MCF 10A (cell line): ENCODE data around the gene PSMC5. TPM values are rescaled to one million over a fixed set of nuclear protein-coding genes. Genes with fewer than 3 reads are reported as not detected.
A peak's percentile ranks its signal among the peaks of the same experiment; 100 is the strongest.

Source experiments
- BruUV-seq: library from RNA; stranded (reverse); fragments of 400-500 nt; replicated peaks from 2 replicates; lab custom pipeline; 2021; lab: Mats Ljungman, UMichigan
- CTCF ChIA-PET: fragments of 300-600 bp; sonication (Branson Sonifier 250); formaldehyde crosslinking; extraction: SDS; loops from one replicate; lab custom pipeline; 2021; ENCODE audit warnings: antibody characterized with exemption, inconsistent platforms; lab: Yijun Ruan, JAX
- POLR2A ChIA-PET: fragments of 300-600, 350-650 bp; sonication (Branson Sonifier 250); formaldehyde crosslinking; extraction: SDS; loops from one replicate; lab custom pipeline; 2020; ENCODE audit warnings: antibody characterized with exemption, inconsistent platforms; lab: Yijun Ruan, JAX
- DNase-seq: peaks from one replicate; pipeline ENCODE4 v3.0.0-alpha.2; 2018; ENCODE audit not compliant: unreplicated experiment
- H3K27ac Mint-ChIP-seq: one replicate; pipeline ENCODE4 v1.8.0; 2022; ENCODE audit warnings: mild to moderate bottlenecking, low read depth, mixed read lengths; ENCODE audit not compliant: unreplicated experiment
- H3K27me3 Mint-ChIP-seq: one replicate; pipeline ENCODE4 v1.8.0; 2022; ENCODE audit warnings: mixed read lengths; ENCODE audit not compliant: insufficient read depth, unreplicated experiment
- H3K36me3 Mint-ChIP-seq: one replicate; pipeline ENCODE4 v1.8.0; 2022; ENCODE audit warnings: mild to moderate bottlenecking, moderate library complexity, mixed read lengths; ENCODE audit not compliant: insufficient read depth, unreplicated experiment
- H3K4me1 Mint-ChIP-seq: one replicate; pipeline ENCODE4 v1.8.0; 2022; ENCODE audit warnings: mixed read lengths; ENCODE audit not compliant: insufficient read depth, unreplicated experiment
- H3K4me3 Mint-ChIP-seq: one replicate; pipeline ENCODE4 v1.8.0; 2022; ENCODE audit warnings: mild to moderate bottlenecking, moderate library complexity, mixed read lengths; ENCODE audit not compliant: unreplicated experiment
- H3K9me3 Mint-ChIP-seq: one replicate; pipeline ENCODE4 v1.8.0; 2022; ENCODE audit warnings: mixed read lengths; ENCODE audit not compliant: unreplicated experiment
- intact Hi-C: fragments of 100-400 bp; cut with micrococcal nuclease; formaldehyde crosslinking; loops from 2 replicates; pipeline ENCODE4 v1.14.1; 2022
- total RNA-seq: library from RNA; stranded (reverse); gene quantifications from 2 replicates; pipeline ENCODE4 v1.2.3, GENCODE V29; 2022
- TF ChIP-seq, protein P1 (sequence below): fragments of 200-600 bp; IDR thresholded peaks from one replicate; pipeline ENCODE4 v1.8.0; 2022; ENCODE audit warnings: antibody characterized with exemption, mild to moderate bottlenecking; ENCODE audit not compliant: unreplicated experiment

The PSMC5 gene
- total RNA-seq, 1 experiment from 2014 or later: 148 TPM

DNA sequence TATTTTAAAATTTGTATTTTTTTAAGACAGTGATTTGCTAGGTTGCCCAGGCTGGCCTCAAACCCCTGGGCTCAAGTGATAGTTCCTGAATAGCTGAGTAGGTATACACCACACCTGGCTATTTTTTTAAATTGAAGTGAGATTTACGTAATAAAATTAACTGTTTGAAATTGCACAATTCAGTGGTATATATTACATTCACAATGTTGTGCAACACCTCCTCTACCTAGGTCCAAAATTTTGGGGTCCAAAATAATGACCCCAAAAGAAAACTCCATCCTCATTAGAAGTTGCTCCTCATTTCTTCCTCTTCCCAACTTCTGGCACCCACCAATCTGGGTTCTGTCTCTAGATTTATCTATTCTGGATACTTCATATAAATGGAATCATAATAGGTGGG, 18.3 kb downstream of the PSMC5 start:
- TF ChIP-seq, protein P1, sequence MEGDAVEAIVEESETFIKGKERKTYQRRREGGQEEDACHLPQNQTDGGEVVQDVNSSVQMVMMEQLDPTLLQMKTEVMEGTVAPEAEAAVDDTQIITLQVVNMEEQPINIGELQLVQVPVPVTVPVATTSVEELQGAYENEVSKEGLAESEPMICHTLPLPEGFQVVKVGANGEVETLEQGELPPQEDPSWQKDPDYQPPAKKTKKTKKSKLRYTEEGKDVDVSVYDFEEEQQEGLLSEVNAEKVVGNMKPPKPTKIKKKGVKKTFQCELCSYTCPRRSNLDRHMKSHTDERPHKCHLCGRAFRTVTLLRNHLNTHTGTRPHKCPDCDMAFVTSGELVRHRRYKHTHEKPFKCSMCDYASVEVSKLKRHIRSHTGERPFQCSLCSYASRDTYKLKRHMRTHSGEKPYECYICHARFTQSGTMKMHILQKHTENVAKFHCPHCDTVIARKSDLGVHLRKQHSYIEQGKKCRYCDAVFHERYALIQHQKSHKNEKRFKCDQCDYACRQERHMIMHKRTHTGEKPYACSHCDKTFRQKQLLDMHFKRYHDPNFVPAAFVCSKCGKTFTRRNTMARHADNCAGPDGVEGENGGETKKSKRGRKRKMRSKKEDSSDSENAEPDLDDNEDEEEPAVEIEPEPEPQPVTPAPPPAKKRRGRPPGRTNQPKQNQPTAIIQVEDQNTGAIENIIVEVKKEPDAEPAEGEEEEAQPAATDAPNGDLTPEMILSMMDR: no peak
- POLR2A ChIA-PET: interaction anchor here (9.6 kb wide), 1 partner anchor 18 kb away, joined by 187 read pairs; the partner anchor contains the start of genes FTSJ3 and PSMC5
- intact Hi-C loops: no loop called here
- CTCF ChIA-PET: interaction anchor here (1.2 to 3.2 kb wide), 2 partner anchors 20 to 22 kb away, joined by 3 to 11 read pairs; no protein-coding TSS in a partner anchor
- DNase-seq: no peak
- peaks cover 20% of the 10 kb centered on the region for H3K4me1 Mint-ChIP-seq
- H3K27ac Mint-ChIP-seq: no peak overlapping the region
- H3K4me3 Mint-ChIP-seq: no peak overlapping the region
- peaks cover 5% of the 10 kb centered on the region for H3K36me3 Mint-ChIP-seq
- no peaks in the 10 kb centered on the region for H3K9me3 Mint-ChIP-seq
- BruUV-seq: no TSS peak
- no peaks in the 10 kb centered on the region for H3K27me3 Mint-ChIP-seq

DNA sequence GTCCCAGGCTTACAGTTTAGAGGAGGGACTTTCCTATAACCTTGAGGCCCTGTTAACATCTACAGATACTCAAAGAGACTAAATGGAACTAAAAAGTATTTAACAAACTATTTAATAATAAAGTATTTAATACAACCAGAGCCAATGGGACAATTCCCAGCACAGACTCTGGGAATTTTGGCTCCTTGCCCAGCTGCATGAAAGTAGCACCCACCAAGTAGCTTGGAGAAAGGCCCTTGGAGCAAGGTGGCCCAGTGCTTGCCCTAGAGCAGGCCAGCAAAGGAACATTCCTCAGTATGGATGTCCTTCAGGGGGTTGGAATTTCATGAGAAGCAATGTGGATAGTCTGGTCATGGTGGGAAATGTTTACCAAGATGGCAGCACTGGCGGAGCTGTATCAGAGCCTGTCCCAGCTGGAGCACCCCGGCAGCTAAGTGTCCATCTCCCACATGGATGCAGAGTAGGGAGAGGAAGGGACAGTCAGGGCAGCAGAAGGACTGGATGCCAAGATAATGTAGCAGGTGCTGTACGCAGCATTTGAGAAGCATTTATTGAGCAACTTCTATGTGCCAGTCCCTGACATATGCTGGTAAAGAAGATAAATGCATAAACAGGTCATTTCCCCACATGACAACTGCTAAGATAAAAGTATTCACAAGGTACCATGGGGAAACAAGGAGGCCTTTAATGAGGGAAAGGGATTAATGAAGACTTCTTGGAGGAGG, 20.5 kb downstream of the PSMC5 start:
- no peak for DNase-seq
- H3K27ac Mint-ChIP-seq: no peak overlapping the region
- no peak overlapping the region for H3K4me3 Mint-ChIP-seq
- no peaks in the 10 kb centered on the region for H3K9me3 Mint-ChIP-seq
- H3K27me3 Mint-ChIP-seq: no peaks in the 10 kb centered on the region
- ChIA-PET CTCF (interaction anchor here (0.6 to 3.2 kb wide), 3 partner anchors 18 to 645 kb away, joined by 3 to 12 read pairs (median 11); no protein-coding TSS in a partner anchor), POLR2A (interaction anchor here (0.6 to 1.6 kb wide), 3 partner anchors 19 to 1138 kb away, joined by 3 to 6 read pairs (median 4); no protein-coding TSS in a partner anchor)
- intact Hi-C loops: no loop called here
- H3K36me3 Mint-ChIP-seq: no peaks in the 10 kb centered on the region
- H3K4me1 Mint-ChIP-seq: peaks cover 11% of the 10 kb centered on the region
- no TSS peak for BruUV-seq
- TF ChIP-seq, protein P1: no peak

DNA sequence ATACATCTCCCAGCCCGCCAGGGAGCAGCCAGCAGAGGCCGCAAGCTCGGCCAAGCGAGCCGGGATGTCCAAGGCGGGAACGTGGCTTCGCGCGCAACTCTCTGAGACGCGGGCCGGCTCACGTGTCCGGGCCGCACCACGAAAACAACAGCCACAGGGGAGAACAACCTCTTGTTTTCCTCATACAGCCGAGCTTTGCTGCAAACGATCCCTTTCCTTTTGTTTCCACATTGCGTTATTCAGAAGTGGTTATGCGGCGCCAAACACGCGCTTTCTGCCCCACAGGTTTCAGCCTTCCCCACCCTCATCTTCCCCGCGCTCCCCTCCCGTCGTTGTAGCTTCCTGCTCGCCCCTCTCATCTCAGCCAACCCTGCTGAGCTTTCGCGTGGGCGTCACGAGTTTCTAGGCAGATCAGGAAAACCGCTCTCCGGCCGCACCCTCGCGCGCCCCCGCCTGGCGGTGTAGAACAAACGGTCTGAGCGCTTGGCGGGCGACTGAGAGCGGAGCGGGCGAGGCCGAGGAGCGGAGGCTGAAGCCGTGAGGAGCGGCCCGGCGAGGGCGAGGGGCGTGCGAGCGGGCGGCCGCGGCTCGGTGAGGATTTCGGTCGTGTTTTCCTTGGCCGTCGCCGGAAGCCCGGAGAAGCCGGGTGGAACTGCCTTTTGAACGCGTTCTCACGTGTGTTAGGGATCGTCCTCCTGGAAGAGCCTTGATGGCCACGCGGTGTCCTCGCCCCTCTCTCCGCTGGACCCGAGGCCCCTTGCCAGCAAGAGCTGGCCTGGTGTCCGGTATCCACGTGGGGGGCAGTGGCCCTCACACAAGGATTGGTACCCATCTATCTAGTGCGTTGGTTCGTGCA, 21.8 kb downstream of the PSMC5 start:
- DNase-seq: no peak
- TF ChIP-seq, protein P1: peak; percentile 18
- CTCF ChIA-PET: no interaction called here
- H3K27ac Mint-ChIP-seq: no peak overlapping the region
- no peaks in the 10 kb centered on the region for H3K27me3 Mint-ChIP-seq
- H3K4me1 Mint-ChIP-seq: peaks cover 11% of the 10 kb centered on the region
- H3K4me3 Mint-ChIP-seq: no peak overlapping the region
- intact Hi-C loops: no loop called here
- no peaks in the 10 kb centered on the region for H3K9me3 Mint-ChIP-seq
- no TSS peak for BruUV-seq
- no peaks in the 10 kb centered on the region for H3K36me3 Mint-ChIP-seq
- POLR2A ChIA-PET: no interaction called here

DNA sequence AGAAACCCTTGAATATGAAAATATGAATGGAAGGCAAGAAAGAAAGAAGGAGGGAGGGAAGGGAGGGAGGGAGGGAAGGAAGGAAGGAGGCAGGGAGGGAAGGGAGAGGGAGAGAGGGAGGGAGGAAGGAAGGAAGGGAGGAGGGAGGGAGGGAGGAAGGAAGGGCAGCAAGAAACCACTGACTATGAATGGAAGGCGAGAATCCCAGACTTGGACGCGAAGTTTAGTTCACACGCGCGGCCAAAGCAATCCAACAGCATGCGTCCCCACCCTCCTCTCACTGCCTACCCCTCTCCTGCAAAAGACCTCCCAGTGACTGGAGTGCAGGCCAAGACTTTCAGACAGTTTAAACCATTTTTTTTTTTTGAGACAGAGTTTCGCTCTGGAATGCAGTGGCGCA, 23.2 kb downstream of the PSMC5 start:
- TF ChIP-seq, protein P1: no peak
- POLR2A ChIA-PET: no interaction called here
- H3K4me3 Mint-ChIP-seq: no peak overlapping the region
- no peaks in the 10 kb centered on the region for H3K9me3 Mint-ChIP-seq
- H3K27ac Mint-ChIP-seq: no peak overlapping the region
- H3K4me1 Mint-ChIP-seq: peaks cover 7% of the 10 kb centered on the region
- no peak for DNase-seq
- H3K27me3 Mint-ChIP-seq: peaks cover 10% of the 10 kb centered on the region
- no peaks in the 10 kb centered on the region for H3K36me3 Mint-ChIP-seq
- no TSS peak for BruUV-seq
- intact Hi-C loops: no loop called here
- CTCF ChIA-PET: interaction anchor here (0.9 kb wide), 1 partner anchor 17 kb away, joined by 3 read pairs; no protein-coding TSS in a partner anchor
